ENCODE data around the gene PTPRT.

DNA sequence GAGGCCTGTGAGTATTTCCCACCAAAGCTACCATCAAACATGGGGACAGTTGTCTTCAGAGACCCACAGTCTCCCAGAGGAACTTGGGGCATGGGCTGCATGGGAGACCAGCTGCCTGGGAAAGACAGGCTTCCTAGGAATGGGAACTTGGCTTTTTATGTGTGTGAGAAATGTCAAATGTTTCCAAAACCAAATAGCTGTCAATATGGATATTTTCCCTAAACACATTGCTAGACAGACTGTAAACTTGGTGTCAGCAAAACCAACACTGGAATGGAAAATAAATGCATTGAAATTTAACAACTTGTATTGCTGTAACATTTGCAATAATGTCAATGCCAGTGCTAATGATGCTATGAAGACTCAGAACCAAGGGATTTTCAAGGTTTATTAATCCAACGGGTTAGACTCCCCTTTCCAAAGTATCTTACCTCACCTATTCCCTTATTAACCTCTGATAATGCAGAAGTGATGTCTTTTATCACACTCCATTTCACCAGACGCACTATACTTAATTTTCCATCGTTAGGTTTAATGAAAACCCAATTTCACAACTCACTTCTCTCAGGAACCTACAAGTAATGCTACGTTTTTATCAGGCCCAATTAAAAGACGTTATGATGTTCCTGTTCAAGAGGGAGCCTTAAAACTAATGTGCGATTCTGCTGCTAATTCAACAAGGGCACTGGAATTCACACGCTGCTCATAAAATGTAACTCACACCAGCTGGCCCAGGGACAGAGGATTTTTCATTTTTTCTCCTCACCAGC, 1025.4 kb downstream of the PTPRT start:
- TF ChIP-seq, protein P1, sequence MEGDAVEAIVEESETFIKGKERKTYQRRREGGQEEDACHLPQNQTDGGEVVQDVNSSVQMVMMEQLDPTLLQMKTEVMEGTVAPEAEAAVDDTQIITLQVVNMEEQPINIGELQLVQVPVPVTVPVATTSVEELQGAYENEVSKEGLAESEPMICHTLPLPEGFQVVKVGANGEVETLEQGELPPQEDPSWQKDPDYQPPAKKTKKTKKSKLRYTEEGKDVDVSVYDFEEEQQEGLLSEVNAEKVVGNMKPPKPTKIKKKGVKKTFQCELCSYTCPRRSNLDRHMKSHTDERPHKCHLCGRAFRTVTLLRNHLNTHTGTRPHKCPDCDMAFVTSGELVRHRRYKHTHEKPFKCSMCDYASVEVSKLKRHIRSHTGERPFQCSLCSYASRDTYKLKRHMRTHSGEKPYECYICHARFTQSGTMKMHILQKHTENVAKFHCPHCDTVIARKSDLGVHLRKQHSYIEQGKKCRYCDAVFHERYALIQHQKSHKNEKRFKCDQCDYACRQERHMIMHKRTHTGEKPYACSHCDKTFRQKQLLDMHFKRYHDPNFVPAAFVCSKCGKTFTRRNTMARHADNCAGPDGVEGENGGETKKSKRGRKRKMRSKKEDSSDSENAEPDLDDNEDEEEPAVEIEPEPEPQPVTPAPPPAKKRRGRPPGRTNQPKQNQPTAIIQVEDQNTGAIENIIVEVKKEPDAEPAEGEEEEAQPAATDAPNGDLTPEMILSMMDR (IDR thresholded peaks at IDR 0.05) = no peak
- no peak for TF ChIP-seq POLR2A (IDR thresholded peaks at IDR 0.05)
